NCI-H1694 treated with DMSO at 0.1 percent for 48 hours (cell line): Measurements from ENCODE around the gene EXOC5.
"Not testable (repeated sequence)": the region's sequence is repeated elsewhere in the genome, so short reads cannot be mapped to it uniquely, and the experiment has no call there.

Experiments used
- DNase-seq: peaks from one replicate; lab custom pipeline; 2025; lab: John Stamatoyannopoulos, UW

EXOC5 gene

GRCh38 chr14:57268161-57269069, at the start of gene EXOC5, which contains the start of gene AP5M1:
Gene EXOC5 (minus strand): TSS chr14:57268905. CDS start chr14:57268648, 257 bp downstream.
Gene AP5M1 (plus strand): TSS chr14:57268971. CDS start chr14:57269315, 344 bp downstream.
- peak; percentile 96 for DNase-seq

- peak; percentile 82 for DNase-seq
Observed at GRCh38 chr14:57317248-57317833, 48.6 kb upstream of the EXOC5 start.

GRCh38 chr14:57314396-57315089, 45.8 kb upstream of the EXOC5 start:
- DNase-seq = no peak

GRCh38 chr14:57302883-57303282, 34.2 kb upstream of the EXOC5 start:
- DNase-seq = no peak

- DNase-seq = no peak
Observed at GRCh38 chr14:57299511-57299910, 30.8 kb upstream of the EXOC5 start.

GRCh38 chr14:57297852-57298251, 29.1 kb upstream of the EXOC5 start:
- no peak for DNase-seq

- DNase-seq = no peak
Observed at GRCh38 chr14:57295239-57295638, 26.5 kb upstream of the EXOC5 start.

- no peak for DNase-seq
Observed at GRCh38 chr14:57293866-57294837, 25.4 kb upstream of the EXOC5 start.

- no peak for DNase-seq
Observed at GRCh38 chr14:57291692-57292647, 23.3 kb upstream of the EXOC5 start.

- DNase-seq = no peak
Observed at GRCh38 chr14:57290751-57291150, 22.0 kb upstream of the EXOC5 start.

GRCh38 chr14:57287745-57288144, 19.0 kb upstream of the EXOC5 start:
- no peak for DNase-seq

- no peak for DNase-seq
Observed at GRCh38 chr14:57277062-57277461, 8.4 kb upstream of the EXOC5 start.

GRCh38 chr14:57275023-57275664, 6.4 kb upstream of the EXOC5 start:
- no peak for DNase-seq

- no peak for DNase-seq
Observed at GRCh38 chr14:57274551-57274950, 5.8 kb upstream of the EXOC5 start.

- no peak for DNase-seq
Observed at GRCh38 chr14:57273236-57273635, 4.5 kb upstream of the EXOC5 start.

- DNase-seq = no peak
Observed at GRCh38 chr14:57266065-57266464, 2.6 kb downstream of the EXOC5 start.

GRCh38 chr14:57262117-57262516, 6.6 kb downstream of the EXOC5 start:
- DNase-seq = no peak

GRCh38 chr14:57261604-57262003, 7.1 kb downstream of the EXOC5 start:
- no peak for DNase-seq

GRCh38 chr14:57259672-57260071, 9.0 kb downstream of the EXOC5 start:
- no peak for DNase-seq

- not testable (repeated sequence) for DNase-seq
Observed at GRCh38 chr14:57258221-57258620, 10.5 kb downstream of the EXOC5 start.
